HG02588 (cell line): ENCODE data around the gene CDR2.
"Not testable (repeated sequence)": the region's sequence is repeated elsewhere in the genome, so short reads cannot be mapped to it uniquely, and the experiment has no call there.

ENCODE experiments used
- ATAC-seq: cut with Tn5 transposase; IDR thresholded peaks from one replicate; pipeline ENCODE4 v1.9.1; 2021; ENCODE audit warnings: mild to moderate bottlenecking, moderate library complexity; ENCODE audit not compliant: unreplicated experiment

CDR2 gene

GRCh38 chr16:22374311-22375116 is at the start of gene CDR2:
Gene CDR2 (minus strand): TSS chr16:22374619. CDS start chr16:22374309, 310 bp downstream.
- peak; percentile 90 for ATAC-seq

GRCh38 chr16:22423716-22424115 is 49.3 kb upstream of the CDR2 start:
- ATAC-seq: no peak

GRCh38 chr16:22421136-22421535 is 46.7 kb upstream of the CDR2 start:
- no peak for ATAC-seq

- no peak for ATAC-seq
These were observed 46.3 kb upstream of the CDR2 start for GRCh38 chr16:22420606-22421135.

GRCh38 chr16:22419908-22420307 is 45.5 kb upstream of the CDR2 start:
- no peak for ATAC-seq

GRCh38 chr16:22418826-22419225 is 44.4 kb upstream of the CDR2 start:
- ATAC-seq: no peak

- not testable (repeated sequence) for ATAC-seq
These were observed 43.4 kb upstream of the CDR2 start for GRCh38 chr16:22417798-22418197.

- no peak for ATAC-seq
These were observed 42.6 kb upstream of the CDR2 start for GRCh38 chr16:22417019-22417418.

- no peak for ATAC-seq
These were observed 39.4 kb upstream of the CDR2 start for GRCh38 chr16:22413819-22414218.

- ATAC-seq: no peak
These were observed 33.1 kb upstream of the CDR2 start for GRCh38 chr16:22407486-22407885.

- ATAC-seq: no peak
These were observed 27.8 kb upstream of the CDR2 start for GRCh38 chr16:22402191-22402590.

GRCh38 chr16:22400900-22401299 is 26.5 kb upstream of the CDR2 start:
- no peak for ATAC-seq

- ATAC-seq: no peak
These were observed 23.5 kb upstream of the CDR2 start for GRCh38 chr16:22397931-22398330.

GRCh38 chr16:22397464-22397863 is 23.0 kb upstream of the CDR2 start:
- no peak for ATAC-seq

GRCh38 chr16:22395960-22396359 is 21.5 kb upstream of the CDR2 start:
- no peak for ATAC-seq

- no peak for ATAC-seq
These were observed 19.7 kb upstream of the CDR2 start for GRCh38 chr16:22394121-22394520.

GRCh38 chr16:22388101-22388644 is 13.8 kb upstream of the CDR2 start:
- no peak for ATAC-seq

- ATAC-seq: no peak
These were observed 12.6 kb upstream of the CDR2 start for GRCh38 chr16:22386976-22387375.

GRCh38 chr16:22385196-22385595 is 10.8 kb upstream of the CDR2 start:
- no peak for ATAC-seq

GRCh38 chr16:22383827-22384226 is 9.4 kb upstream of the CDR2 start:
- ATAC-seq: no peak

GRCh38 chr16:22381392-22381791 is 7.0 kb upstream of the CDR2 start:
- no peak for ATAC-seq

GRCh38 chr16:22380529-22380928 is 6.1 kb upstream of the CDR2 start:
- ATAC-seq: no peak
